Measurements from ENCODE around the gene ARHGAP28. TPM values are rescaled to one million over a fixed set of nuclear protein-coding genes. Genes with fewer than 3 reads are reported as not detected.

The ARHGAP28 gene
- total RNA-seq, 1 experiment from 2014 or later, result 9.2 TPM

- Histone ChIP-seq H4K5ac (ENCODE audit: insufficient read length, low read depth, low read length) (no peak overlapping the region), H3K14ac (ENCODE audit: insufficient read depth, low read length) (no peak overlapping the region), H4K20me1 (ENCODE audit: control insufficient read depth, insufficient read depth, insufficient read length) (no peaks in the 10 kb centered on the region), H3K79me1 (ENCODE audit: insufficient read depth, low read depth, low read length, poor library complexity, severe bottlenecking) (no peaks in the 10 kb centered on the region), H3K4ac (ENCODE audit: low read depth, low read length) (no peak overlapping the region), H2BK12ac (ENCODE audit: insufficient read length, low read depth, low read length) (no peak overlapping the region), H3T11ph (ENCODE audit: low read length) (no peak overlapping the region), H4K91ac (ENCODE audit: insufficient read length, low read depth, low read length) (no peak overlapping the region), H2AK5ac (ENCODE audit: insufficient read length, low read length) (no peak overlapping the region), H3K4me2 (ENCODE audit: insufficient read depth, insufficient read length, low read length) (no peak overlapping the region), H3K18ac (ENCODE audit: insufficient read length, low read depth, low read length) (no peak overlapping the region), H3K79me2 (ENCODE audit: insufficient read depth, low read length) (no peaks in the 10 kb centered on the region), H3K23ac (ENCODE audit: insufficient read length, low read depth, low read length) (no peak overlapping the region), H2BK15ac (ENCODE audit: low read depth, low read length) (no peak overlapping the region), H3K56ac (ENCODE audit: insufficient read length, low read depth, low read length) (no peak overlapping the region), H2BK120ac (ENCODE audit: low read depth, low read length, poor library complexity, severe bottlenecking) (no peak overlapping the region), H2AFZ (ENCODE audit: low read length) (no peak overlapping the region), H3K9ac (ENCODE audit: extremely low read depth, insufficient read length, low read length) (no peak overlapping the region), H2BK5ac (ENCODE audit: insufficient read length, low read length) (no peak overlapping the region), H3K9me3 (ENCODE audit: control insufficient read depth, low read depth, low read length) (no peaks in the 10 kb centered on the region), H4K8ac (replicated peaks; ENCODE audit: insufficient read length, low read depth, low read length) (no peak overlapping the region), H3K27ac (ENCODE audit: insufficient read length, low read depth, low read length) (no peak overlapping the region), H3K23me2 (ENCODE audit: insufficient read length, low read depth, low read length, poor library complexity, severe bottlenecking) (no peaks in the 10 kb centered on the region), H2BK20ac (ENCODE audit: low read depth, low read length, poor library complexity, severe bottlenecking) (no peak overlapping the region), H3K27me3 (ENCODE audit: insufficient read depth, low read length) (no peaks in the 10 kb centered on the region), H3K4me1 (ENCODE audit: insufficient read depth, low read length) (peaks cover 5% of the 10 kb centered on the region; the same call in 1 of the 2 replicates)
- Mint-ChIP-seq H3K4me3 (no peak overlapping the region), H3K27ac (0 out of 7 replicates have a peak overlapping the region, but pooled peaks of 1 of the 3 experiments have one; percentile 8), H3K9me3 (peaks cover 0 to 2% of the 10 kb centered on the region in 2 experiments; a peak in 1 of 5 replicates), H3K4me1 (peaks cover 26 to 27% of the 10 kb centered on the region in 2 experiments), H3K36me3 (ENCODE audit: insufficient read depth in 1 of 3, low read depth in 3 of 3) (no peaks in the 10 kb centered on the region), H3K27me3 (ENCODE audit: low read depth) (no peaks in the 10 kb centered on the region)
- WGBS (ENCODE audit: extremely low coverage, insufficient read length, low lambda C conversion rate), result no CpG with 5 or more reads among the region's 1 CpG
- no peak for DNase-seq
- TF ChIP-seq CTCF (conservative IDR thresholded peaks at IDR 0.05), result no peak
These were observed 5.2 kb upstream of the ARHGAP28 start for GRCh38 chr18:6724331-6724730.
